HepG2 (cell line): ENCODE results near the gene MRPS14. TPM values are rescaled to one million over a fixed set of nuclear protein-coding genes. Genes with fewer than 3 reads are reported as not detected.

Experiments used
- AHDC1 ChIP-seq: sonication (generic); formaldehyde crosslinking; IDR thresholded peaks from 2 replicates; pipeline ENCODE4 v1.5.1; 2020; ENCODE audit warnings: mild to moderate bottlenecking, missing genetic modification reagents, borderline replicate concordance
- CCAR2 ChIP-seq: fragments of 200-400 bp; formaldehyde crosslinking; optimal IDR thresholded peaks from 2 replicates; pipeline ENCODE3; 2018; ENCODE audit warnings: low read depth, mild to moderate bottlenecking, low read length, moderate library complexity
- CHCHD3 ChIP-seq: sonication (generic); formaldehyde crosslinking; IDR thresholded peaks from 2 replicates; pipeline ENCODE4 v1.8.0; 2022; ENCODE audit warnings: mild to moderate bottlenecking, missing genetic modification reagents, moderate library complexity
- CREB3 ChIP-seq: sonication (generic); formaldehyde crosslinking; IDR thresholded peaks from 2 replicates; pipeline ENCODE4 v1.5.0; 2020; ENCODE audit warnings: missing genetic modification reagents
- IKZF1 ChIP-seq: fragments of 450-650 bp; IDR thresholded peaks from 2 replicates; pipeline ENCODE4 v1.7.1; 2016
- KLF12 ChIP-seq: sonication (generic); formaldehyde crosslinking; IDR thresholded peaks from 2 replicates; pipeline ENCODE4 v1.4.0; 2020; ENCODE audit warnings: missing genetic modification reagents, borderline replicate concordance
- SNAPC5 ChIP-seq: sonication (generic); formaldehyde crosslinking; IDR thresholded peaks from 2 replicates; pipeline ENCODE4 v1.8.1; 2023; ENCODE audit warnings: mild to moderate bottlenecking, missing genetic modification reagents, borderline replicate concordance
- ZBTB40 ChIP-seq, 2 experiments: fragments of 450-650 bp in 1 of 2; sonication (generic) in 1 of 2; formaldehyde crosslinking in 1 of 2; IDR thresholded peaks; 2 replicates each; pipeline versions ENCODE4 v1.6.1 to v1.8.0; 2016 to 2022; ENCODE audit warnings: antibody characterized with exemption in 1 of 2, mild to moderate bottlenecking in 1 of 2, missing genetic modification reagents in 1 of 2
- ZFY ChIP-seq: sonication (generic); formaldehyde crosslinking; IDR thresholded peaks from 2 replicates; pipeline ENCODE4 v1.4.0; 2020; ENCODE audit warnings: missing genetic modification reagents
- ZMYM3 ChIP-seq: sonication (generic); formaldehyde crosslinking; IDR thresholded peaks from 2 replicates; pipeline ENCODE4 v1.5.1; 2020; ENCODE audit warnings: mild to moderate bottlenecking, missing genetic modification reagents
- ZNF747 ChIP-seq: sonication (generic); formaldehyde crosslinking; IDR thresholded peaks from 2 replicates; pipeline ENCODE4 v1.8.1; 2023; ENCODE audit warnings: missing genetic modification reagents, mild to moderate bottlenecking, borderline replicate concordance
- polyA plus RNA-seq, 8 experiments: library from polyadenylated mRNA; depleted of rRNA in 3 of 8; stranded (reverse) in 7 of 8; unstranded in 1 of 8; fragments of >200 nt; fragmentation: Illumina TruSeq in 4 of 8; extraction: Trizol in 4 of 8; gene quantifications; 2 replicates each; pipeline versions ENCODE4 v1.2.1 to v1.2.3, GENCODE V29; 2011 to 2016; ENCODE audit warnings: low read depth in 4 of 8, missing spikeins in 1 of 8, mixed read lengths in 1 of 8; ENCODE audit not compliant: insufficient read depth in 1 of 8
- total RNA-seq, 5 experiments: library from RNA; depleted of rRNA; stranded (reverse); fragments of >200 nt; fragmentation: Illumina TruSeq; extraction: Trizol; gene quantifications; 2 replicates each; pipeline ENCODE4 v1.2.3, GENCODE V29; 2016; ENCODE audit warnings: low read depth in 1 of 5

The MRPS14 gene
- total and polyA plus RNA-seq, 2 of the 13 experiments (the other 11 are each of a cell fraction or from before 2014, with no cell fraction given): 36.6 to 43.2 TPM

GRCh38 chr1:174999936-175000696 lies 23.1 kb downstream of the MRPS14 start, which contains the start of gene CACYBP (continued):
- TF ChIP-seq CREB3 (CRISPR knock-in tag) (no peak), ZBTB40 (IDR thresholded peaks at IDR 0.05) (no peak), ZBTB40 (CRISPR knock-in tag; IDR thresholded peaks at IDR 0.05) (peak; percentile 86; the same call in 1 of the 2 replicates), SNAPC5 (CRISPR knock-in tag) (peak; percentile 84; the same call in 1 of the 2 replicates), IKZF1 (no peak), KLF12 (CRISPR knock-in tag) (peak; percentile 89; the same call in 1 of the 2 replicates), CHCHD3 (0 out of 2 replicates have a peak, but pooled peaks have one; percentile 82), CCAR2 (no peak), AHDC1 (0 out of 2 replicates have a peak, but pooled peaks have one; percentile 47), ZFY (CRISPR knock-in tag) (peak; percentile 23; the same call in 1 of the 2 replicates), ZMYM3 (CRISPR knock-in tag) (peak; percentile 41; the same call in 1 of the 2 replicates), ZNF747 (CRISPR knock-in tag) (peak; percentile 97)
